ENCODE data around the gene SOHLH1. TPM values are rescaled to one million over a fixed set of nuclear protein-coding genes. Genes with fewer than 3 reads are reported as not detected.

Gene SOHLH1
- total and polyA plus RNA-seq, 4 donors: not detected

DNA sequence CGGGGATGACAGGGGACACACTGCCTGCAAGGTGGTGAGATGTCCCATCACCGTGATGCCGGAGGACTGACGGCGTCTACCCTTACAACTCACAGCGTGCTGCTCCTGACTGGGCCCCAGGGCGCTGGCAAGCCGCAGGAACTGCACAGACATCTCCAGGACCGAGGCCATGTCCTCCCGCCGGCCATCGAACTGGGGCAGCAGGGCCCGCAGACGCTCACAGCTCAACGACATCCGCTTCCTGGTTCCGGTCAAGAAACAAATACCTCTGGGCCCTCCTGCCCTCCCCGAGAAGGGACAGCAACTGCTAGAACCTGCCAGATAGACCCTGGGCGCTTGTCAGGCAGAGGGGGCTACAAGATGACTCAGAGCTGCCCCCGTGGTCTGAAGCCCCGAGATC, 1.0 kb downstream of the SOHLH1 start:
- peaks cover 0 to 4% (median 0%) of the 10 kb centered on the region in 5 donors for H3K4me1 ChIP-seq (ENCODE audit: control insufficient read depth in 5 of 5, insufficient read depth in 5 of 5, low read length in 5 of 5)
- DNase-seq (no peak), ATAC-seq (ENCODE audit: insufficient read depth, low FRiP score) (no peak)
- no peaks in the 10 kb centered on the region for H3K9me3 ChIP-seq (ENCODE audit: control insufficient read depth in 4 of 4, insufficient read depth in 3 of 4, low read length in 3 of 4)
- H3K36me3 ChIP-seq (ENCODE audit: control insufficient read depth in 4 of 4, insufficient read depth in 4 of 4, low read length in 4 of 4): no peaks in the 10 kb centered on the region
- H3K27me3 ChIP-seq (ENCODE audit: control insufficient read depth in 3 of 3, insufficient read depth in 3 of 3, low read length in 2 of 3): peaks cover 0 to 8% (median 7%) of the 10 kb centered on the region in 3 donors
- H3K4me3 ChIP-seq: no peak overlapping the region
- no peak overlapping the region for H3K27ac ChIP-seq (ENCODE audit: low read depth in 1 of 2, low read length in 1 of 2)
- no peak overlapping the region for H3K9ac ChIP-seq (ENCODE audit: insufficient read depth in 1 of 2, low read length in 2 of 2)
- whole genome bisulfite sequencing, 2 donors: 61 to 74% methylated on average over 21 of the region's 21 CpGs
- TF ChIP-seq, protein P1, sequence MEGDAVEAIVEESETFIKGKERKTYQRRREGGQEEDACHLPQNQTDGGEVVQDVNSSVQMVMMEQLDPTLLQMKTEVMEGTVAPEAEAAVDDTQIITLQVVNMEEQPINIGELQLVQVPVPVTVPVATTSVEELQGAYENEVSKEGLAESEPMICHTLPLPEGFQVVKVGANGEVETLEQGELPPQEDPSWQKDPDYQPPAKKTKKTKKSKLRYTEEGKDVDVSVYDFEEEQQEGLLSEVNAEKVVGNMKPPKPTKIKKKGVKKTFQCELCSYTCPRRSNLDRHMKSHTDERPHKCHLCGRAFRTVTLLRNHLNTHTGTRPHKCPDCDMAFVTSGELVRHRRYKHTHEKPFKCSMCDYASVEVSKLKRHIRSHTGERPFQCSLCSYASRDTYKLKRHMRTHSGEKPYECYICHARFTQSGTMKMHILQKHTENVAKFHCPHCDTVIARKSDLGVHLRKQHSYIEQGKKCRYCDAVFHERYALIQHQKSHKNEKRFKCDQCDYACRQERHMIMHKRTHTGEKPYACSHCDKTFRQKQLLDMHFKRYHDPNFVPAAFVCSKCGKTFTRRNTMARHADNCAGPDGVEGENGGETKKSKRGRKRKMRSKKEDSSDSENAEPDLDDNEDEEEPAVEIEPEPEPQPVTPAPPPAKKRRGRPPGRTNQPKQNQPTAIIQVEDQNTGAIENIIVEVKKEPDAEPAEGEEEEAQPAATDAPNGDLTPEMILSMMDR (IDR thresholded peaks at IDR 0.05; ENCODE audit: control extremely low read depth, extremely low read depth): no peak

- ATAC-seq (ENCODE audit: insufficient read depth, low FRiP score): no peak
These were observed 2.1 kb downstream of the SOHLH1 start for GRCh38 chr9:135697226-135697625.

GRCh38 chr9:135696446-135696845, 2.8 kb downstream of the SOHLH1 start:
- DNase-seq (no peak), ATAC-seq (ENCODE audit: insufficient read depth, low FRiP score) (no peak)
- peaks cover 0 to 4% (median 0%) of the 10 kb centered on the region in 3 donors for H3K27me3 ChIP-seq (ENCODE audit: control insufficient read depth in 3 of 3, insufficient read depth in 3 of 3, low read length in 2 of 3)
- peaks cover 0 to 2% (median 0%) of the 10 kb centered on the region in 4 donors for H3K9me3 ChIP-seq (ENCODE audit: control insufficient read depth in 4 of 4, insufficient read depth in 3 of 4, low read length in 3 of 4)
- H3K4me3 ChIP-seq: no peak overlapping the region
- H3K4me1 ChIP-seq (ENCODE audit: control insufficient read depth in 5 of 5, insufficient read depth in 5 of 5, low read length in 5 of 5): no peaks in the 10 kb centered on the region
- H3K9ac ChIP-seq (ENCODE audit: insufficient read depth in 1 of 2, low read length in 2 of 2): no peak overlapping the region
- H3K36me3 ChIP-seq (ENCODE audit: control insufficient read depth in 4 of 4, insufficient read depth in 4 of 4, low read length in 4 of 4): no peaks in the 10 kb centered on the region
- TF ChIP-seq, protein P1 (IDR thresholded peaks at IDR 0.05; ENCODE audit: control extremely low read depth, extremely low read depth): no peak
- 77 to 81% methylated on average over 16 of the region's 16 CpGs for WGBS, 2 donors
- H3K27ac ChIP-seq (ENCODE audit: low read depth in 1 of 2, low read length in 1 of 2): no peak overlapping the region

More at GRCh38 chr9:135697226-135697625, 2.1 kb downstream of the SOHLH1 start:
- Histone ChIP-seq H3K4me1 (ENCODE audit: control insufficient read depth in 5 of 5, insufficient read depth in 5 of 5, low read length in 5 of 5) (peaks cover 0 to 2% (median 0%) of the 10 kb centered on the region in 5 donors), H3K36me3 (ENCODE audit: control insufficient read depth in 4 of 4, insufficient read depth in 4 of 4, low read length in 4 of 4) (no peaks in the 10 kb centered on the region), H3K9ac (ENCODE audit: insufficient read depth in 1 of 2, low read length in 2 of 2) (no peak overlapping the region), H3K27me3 (ENCODE audit: control insufficient read depth in 3 of 3, insufficient read depth in 3 of 3, low read length in 2 of 3) (peaks cover 0 to 4% (median 3%) of the 10 kb centered on the region in 3 donors), H3K27ac (ENCODE audit: low read depth in 1 of 2, low read length in 1 of 2) (no peak overlapping the region), H3K4me3 (no peak overlapping the region), H3K9me3 (ENCODE audit: control insufficient read depth in 4 of 4, insufficient read depth in 3 of 4, low read length in 3 of 4) (no peaks in the 10 kb centered on the region)
- WGBS, 2 donors: 69 to 80% methylated on average over 15 of the region's 15 CpGs
- DNase-seq: no peak
- TF ChIP-seq, protein P1 (IDR thresholded peaks at IDR 0.05; ENCODE audit: control extremely low read depth, extremely low read depth): no peak

DNA sequence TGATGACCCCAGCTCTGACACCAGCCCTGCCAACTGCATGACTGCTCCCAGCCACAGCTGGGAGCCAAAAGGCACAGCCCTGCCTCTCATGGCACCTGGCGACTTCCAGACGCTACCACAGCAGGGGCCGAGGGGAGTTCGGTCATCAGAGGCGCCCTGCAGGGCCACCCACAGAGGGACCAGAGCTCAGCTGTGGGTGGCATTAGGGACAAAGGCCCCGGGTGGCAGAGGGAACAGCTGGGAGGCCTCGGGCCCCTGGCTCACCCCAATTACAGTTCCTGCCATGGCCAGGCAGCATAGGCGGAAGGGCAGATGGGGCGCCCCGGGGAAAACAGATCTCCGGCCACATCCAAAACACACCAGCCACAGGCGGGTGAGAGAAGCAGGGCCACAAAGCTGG, 3.6 kb downstream of the SOHLH1 start:
- Histone ChIP-seq H3K4me3 (no peak overlapping the region), H3K36me3 (ENCODE audit: control insufficient read depth in 4 of 4, insufficient read depth in 4 of 4, low read length in 4 of 4) (no peaks in the 10 kb centered on the region), H3K27me3 (ENCODE audit: control insufficient read depth in 3 of 3, insufficient read depth in 3 of 3, low read length in 2 of 3) (peaks cover 0 to 4% (median 0%) of the 10 kb centered on the region in 3 donors), H3K27ac (ENCODE audit: low read depth in 1 of 2, low read length in 1 of 2) (no peak overlapping the region), H3K9me3 (ENCODE audit: control insufficient read depth in 4 of 4, insufficient read depth in 3 of 4, low read length in 3 of 4) (peaks cover 0 to 5% (median 0%) of the 10 kb centered on the region in 4 donors), H3K4me1 (ENCODE audit: control insufficient read depth in 5 of 5, insufficient read depth in 5 of 5, low read length in 5 of 5) (no peaks in the 10 kb centered on the region), H3K9ac (ENCODE audit: insufficient read depth in 1 of 2, low read length in 2 of 2) (no peak overlapping the region)
- WGBS, 2 donors: 81 to 82% methylated on average over 12 of the region's 12 CpGs
- ATAC-seq (ENCODE audit: insufficient read depth, low FRiP score): no peak
- TF ChIP-seq, protein P1 (IDR thresholded peaks at IDR 0.05; ENCODE audit: control extremely low read depth, extremely low read depth): no peak
- no peak for DNase-seq

All from lung (tissue), 12 donors.